GM18870 (cell line): Measurements from ENCODE around the gene ESR1.
"Not testable (repeated sequence)": the region's sequence is repeated elsewhere in the genome, so short reads cannot be mapped to it uniquely, and the experiment has no call there.

Experiments used
- ATAC-seq: cut with Tn5 transposase; IDR thresholded peaks from one replicate; pipeline ENCODE4 v1.9.1; 2021; ENCODE audit warnings: moderate library complexity; ENCODE audit not compliant: unreplicated experiment

The ESR1 gene

DNA sequence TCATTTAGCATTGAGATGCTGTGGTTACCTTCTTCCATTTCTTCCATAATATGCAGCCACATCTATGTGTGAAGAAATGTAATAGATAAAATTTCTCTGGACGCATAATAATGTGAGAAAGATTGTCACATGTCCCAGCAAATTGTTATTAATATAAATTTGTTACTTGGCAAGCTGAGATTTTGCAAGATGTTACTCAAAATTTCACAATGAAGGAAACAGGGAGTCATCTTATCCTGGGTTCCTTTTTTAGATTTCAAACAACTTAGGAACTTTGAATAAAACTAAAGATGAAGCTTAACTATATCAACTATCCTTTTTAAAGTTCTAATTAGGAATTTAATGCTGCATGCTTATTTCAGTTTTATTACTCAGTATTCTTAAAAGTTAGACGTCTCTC, 3.6 kb downstream of the ESR1 start:
- ATAC-seq, result no peak

DNA sequence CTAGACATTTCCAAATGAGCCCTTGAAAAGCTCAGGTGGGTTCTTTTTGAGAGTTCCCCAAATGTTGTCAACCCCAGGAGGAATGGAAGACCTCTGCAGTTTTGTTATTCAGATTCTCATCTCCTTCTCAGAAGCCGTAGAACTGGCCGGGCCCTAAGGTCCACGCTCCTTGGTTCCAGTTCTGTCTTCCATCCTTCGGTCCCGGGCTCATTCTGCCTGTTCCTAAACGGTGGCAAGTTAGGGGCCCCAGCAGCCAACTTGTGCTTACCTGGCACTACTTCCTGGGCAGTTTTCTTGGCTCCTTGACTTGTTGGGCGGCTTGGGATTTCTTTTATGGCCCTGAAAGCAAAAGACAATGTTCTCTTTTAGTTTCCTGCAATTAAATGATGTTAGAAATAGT, 6.4 kb downstream of the ESR1 start:
- ATAC-seq, result no peak

DNA sequence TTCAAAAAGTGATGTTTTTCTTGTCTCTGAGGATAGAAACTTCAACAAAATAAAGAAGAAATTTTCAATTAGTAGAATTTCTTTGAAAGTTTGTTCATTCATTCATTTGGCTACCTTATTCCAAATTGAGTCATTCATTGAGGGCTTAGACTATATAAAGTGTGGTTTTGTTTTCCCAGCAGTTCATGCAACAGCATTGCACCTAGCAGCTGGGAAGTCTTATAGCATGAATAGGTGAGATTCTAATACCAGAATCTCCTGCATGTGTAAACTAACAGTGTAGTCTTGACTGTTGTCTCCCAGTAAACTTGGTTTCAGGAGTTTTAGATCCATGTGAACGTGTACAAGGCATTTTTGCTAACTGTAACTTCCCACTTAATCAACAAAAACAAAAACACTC, 7.1 kb downstream of the ESR1 start:
- ATAC-seq, result no peak

DNA sequence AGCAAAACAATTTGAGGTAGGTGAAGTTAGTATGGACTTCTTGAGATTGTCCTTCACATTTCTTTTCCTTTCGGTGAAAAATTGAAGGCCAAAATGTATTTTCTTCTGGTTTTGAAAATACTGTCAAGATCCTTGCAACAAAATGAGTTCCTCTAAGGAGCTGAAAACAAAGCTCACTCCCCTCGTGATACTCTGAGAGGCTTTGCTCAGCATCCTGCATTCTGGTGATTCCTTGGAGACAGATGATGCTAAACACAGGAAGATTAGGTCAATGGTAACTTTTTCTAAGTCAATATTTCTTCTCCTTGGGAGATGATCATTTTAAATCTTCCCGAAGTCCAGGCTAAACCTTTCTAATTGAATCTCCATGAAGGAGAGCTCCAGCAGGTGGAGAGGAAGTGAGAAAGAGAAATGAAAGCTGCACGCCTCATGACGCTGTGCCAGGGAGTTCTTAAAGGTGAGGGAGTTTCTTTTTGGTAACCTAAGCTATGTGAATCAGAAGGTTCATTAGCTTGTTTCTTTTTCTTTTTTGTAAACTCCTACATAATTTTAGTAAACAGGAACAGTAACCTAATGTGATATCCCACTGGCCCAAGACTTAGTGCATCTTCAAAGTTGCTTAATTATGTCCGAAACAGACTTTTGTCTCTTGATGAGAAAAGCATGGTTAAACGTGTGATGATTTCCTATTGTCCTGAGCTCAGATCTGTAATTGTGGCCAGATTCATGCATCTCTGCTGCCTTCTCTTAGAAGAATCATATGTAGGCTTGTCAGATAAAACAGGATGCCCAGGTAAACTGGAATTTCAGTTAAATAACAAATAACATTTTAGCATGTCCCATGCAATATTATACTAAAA, 15.0 kb downstream of the ESR1 start:
- ATAC-seq, result peak; percentile 96

DNA sequence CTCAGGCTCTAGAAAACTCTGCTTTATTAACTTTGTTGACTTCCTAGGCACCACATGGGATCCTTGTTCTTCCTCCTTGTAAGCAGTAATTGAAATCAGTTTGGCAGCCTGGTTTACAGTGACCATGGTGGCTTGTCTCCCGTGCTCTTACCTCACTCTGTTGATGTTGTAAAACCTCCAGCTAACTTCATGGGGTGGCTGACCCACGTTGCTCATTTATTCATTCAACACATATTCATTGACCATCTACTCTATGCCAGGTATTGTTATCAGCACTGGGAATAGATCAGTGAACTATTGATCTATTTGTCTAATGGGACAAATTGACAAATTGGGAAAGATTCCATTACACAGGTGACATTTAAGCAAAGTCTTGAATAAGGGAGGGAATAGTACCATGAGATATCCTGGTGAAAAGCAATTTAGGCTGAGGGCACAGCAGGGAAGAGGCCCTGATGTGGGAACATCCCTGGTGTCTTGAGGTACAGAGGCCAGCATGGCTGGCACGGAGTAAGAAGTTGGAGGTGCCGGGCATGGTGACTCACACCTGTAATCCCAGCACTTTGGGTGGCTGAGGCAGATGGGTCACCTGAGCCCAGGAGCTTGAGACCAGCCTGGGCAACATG, 19.1 kb downstream of the ESR1 start:
- no peak for ATAC-seq

DNA sequence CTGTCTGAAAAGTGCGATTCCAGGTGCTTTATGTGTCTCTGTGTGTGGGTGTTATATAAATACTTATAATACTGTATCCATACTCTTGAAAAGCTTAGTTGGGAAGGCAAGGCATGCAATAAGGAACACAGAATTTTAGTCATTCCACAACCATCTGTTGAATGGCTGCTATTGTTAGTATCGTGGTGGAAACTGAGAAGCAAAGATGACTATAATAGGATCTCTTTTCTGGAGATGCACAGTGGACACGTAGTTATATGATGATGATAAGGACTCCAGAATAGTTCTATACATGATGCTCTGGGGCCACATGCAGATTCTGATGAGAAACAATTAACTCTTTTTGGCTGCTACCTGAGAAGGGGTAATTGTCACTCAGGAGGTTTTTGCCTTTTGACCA, 25.2 kb downstream of the ESR1 start:
- no peak for ATAC-seq

DNA sequence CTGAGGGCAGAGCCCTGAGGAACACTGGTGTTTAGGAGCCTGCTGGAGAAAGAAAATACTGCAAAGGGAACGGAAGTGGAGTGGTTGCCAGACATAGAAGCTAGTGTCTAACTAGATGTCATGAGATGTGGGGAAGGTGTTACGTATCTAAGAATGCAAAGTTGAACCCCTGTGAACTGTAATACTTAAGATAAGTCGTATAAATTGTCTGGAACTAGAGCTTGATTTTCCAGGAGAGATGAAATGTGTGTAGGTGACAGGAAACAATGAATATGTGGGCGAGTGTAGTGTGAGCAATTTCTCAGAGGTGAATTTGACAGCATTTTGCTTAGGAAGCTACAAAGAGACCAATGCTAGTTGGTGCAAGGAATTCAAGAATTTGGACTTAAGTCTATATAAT, 27.9 kb downstream of the ESR1 start:
- no peak for ATAC-seq

DNA sequence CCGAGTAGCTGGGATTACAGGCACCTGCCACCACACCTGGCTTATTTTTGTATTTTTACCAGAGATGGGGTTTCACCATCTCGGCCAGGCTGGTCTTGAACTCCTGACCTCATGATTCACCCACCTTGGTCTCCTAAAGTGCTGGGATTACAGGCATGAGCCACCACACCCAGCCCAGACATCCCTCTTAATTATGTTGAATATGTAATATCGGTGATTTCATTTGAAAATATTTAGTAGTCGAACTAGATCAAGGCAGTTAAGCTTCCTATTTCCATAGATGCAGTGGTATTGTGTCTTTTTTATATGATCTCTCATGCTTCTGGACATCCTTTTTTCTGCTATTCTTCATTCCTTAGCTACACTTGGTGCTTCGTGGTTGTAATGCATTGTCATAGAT, 29.7 kb downstream of the ESR1 start:
- no peak for ATAC-seq

DNA sequence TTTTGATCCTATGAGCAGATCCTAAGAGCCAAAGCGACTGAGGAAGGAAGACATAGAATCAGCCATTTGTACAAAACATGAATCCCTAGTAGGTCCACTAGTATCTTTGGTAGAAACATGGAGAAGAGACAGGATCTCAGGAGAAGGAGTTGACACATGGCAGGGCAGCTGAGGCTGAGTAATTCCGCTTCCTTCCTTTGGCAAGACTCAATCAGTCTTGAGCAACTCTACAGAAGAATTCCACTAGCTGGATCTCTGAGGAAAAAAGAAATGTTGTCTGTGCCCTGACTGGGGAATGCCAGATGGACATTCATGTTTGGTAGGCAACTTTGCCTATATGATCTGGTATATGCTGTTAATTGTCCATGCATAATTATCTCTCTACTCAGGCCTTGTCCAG, 35.3 kb downstream of the ESR1 start:
- ATAC-seq, result no peak

DNA sequence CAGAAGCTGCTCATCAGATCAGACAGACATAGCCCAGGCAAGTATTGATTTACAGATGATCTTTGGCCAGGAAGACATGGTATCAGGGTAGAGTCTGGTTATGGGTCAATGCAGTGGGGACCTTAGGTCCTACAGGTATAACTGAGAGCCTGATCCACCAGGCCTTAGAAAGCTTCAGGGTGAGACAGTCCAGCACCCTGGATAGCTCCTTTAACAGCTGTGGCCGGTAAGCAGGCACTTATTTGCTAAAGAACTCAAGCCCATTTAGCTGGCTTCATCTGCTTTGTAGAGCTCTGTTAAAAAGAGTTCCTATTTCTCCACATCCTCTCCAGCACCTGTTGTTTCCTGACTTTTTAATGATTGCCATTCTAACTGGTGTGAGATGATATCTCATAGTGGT, 39.6 kb downstream of the ESR1 start:
- ATAC-seq, result no peak

DNA sequence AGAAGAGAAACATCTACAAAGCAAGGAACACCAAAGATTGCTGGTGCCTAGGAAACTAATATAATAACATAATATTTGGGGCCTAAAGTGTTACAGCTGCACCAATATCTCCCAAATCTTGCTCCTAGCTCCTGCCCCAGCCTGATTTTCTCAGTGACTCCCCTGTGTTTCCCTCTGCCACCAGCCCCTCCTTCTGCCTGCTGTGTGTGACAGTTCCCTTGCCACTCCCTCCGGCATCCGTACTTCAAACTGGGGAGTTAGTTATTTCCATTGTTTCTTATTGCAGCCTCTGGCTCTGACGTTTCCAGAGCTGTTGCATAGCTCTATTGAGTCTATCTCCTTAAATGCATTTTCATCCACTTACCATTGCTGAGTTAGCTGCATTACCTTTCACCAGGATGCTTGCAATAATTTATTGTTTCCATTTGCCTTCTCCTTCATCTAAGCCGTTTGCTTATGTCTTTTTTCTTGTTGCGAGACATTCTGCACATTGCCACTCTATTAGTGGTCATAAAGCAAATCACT, 43.1 kb downstream of the ESR1 start:
- no peak for ATAC-seq

DNA sequence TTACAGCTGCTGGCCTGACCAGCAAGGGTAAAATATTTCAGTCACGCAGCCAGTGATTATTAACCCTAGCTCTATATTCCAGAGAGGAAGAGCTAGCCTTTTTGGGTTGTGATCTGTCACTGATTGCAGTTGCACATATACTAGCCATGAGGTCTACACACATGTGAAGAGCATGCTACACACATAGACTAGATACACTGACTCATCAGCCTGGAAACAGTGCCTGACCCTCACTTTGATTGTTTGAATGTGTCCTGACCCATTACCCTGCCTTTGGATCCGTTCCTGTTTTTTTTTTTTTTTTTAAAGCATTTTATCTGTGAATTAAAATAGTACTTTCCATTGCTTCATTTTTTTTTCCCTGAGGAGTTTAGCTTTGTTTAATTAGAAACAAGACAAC, 50.8 kb downstream of the ESR1 start:
- no peak for ATAC-seq

DNA sequence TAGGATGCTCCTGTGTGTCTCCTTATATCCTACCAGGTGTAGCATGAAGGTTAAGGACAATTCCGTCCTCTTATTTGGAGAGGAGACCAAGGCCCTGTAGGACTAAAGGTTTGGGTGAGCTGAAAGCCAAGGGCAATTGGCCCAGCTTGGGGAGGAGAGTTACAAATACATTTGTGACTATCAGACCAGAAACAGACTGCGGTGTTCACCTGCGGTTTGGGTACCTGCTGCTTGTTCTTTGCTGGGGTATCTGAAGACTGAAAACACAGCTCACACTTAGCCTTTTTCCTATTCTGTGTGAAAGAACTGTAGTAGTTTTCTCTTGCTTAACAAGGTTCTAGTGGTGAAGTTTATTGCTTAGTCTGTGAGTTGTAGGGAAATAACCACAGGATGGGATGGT, 55.0 kb downstream of the ESR1 start:
- no peak for ATAC-seq

DNA sequence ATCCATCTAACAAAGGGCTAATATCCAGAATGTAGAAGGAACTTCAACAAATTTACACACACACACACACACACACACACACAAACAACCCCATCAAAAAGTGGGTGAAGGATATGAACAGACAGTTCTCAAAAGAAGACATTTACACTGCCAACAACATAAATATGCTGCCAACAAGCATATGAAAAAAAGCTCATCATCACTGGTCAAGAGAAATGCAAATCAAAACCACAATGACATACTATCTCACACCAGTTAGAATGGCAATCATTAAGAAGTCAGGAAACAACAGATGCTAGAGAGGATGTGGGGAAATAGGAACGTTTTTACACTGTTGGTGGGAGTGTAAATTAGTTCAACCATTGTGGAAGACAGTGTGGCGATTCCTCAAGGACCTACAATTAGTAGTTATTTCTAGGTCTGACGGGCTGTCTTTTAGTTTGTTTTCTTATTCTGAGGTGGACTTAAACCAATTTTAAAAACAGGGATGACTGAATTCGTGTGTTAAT, 59.9 kb downstream of the ESR1 start:
- ATAC-seq, result not testable (repeated sequence)

DNA sequence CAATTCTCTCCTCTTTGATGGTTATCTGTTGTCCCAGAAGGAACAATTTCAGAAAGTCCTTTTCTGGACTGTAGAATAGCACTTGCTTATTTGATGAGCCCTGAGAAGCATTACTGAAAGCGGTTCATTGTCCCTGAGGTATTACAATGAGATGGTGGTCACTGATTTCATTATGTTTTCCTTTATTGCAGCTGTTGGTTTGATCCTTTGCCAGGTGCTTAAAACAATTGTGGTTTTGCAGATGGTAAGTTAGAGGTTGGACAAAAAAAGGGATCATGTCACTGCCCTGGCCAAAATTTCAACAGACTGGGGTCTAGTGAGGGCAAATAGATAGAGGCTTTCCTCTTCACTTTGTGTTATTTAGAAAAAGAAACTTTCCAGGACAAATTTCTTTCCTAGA, 61.9 kb downstream of the ESR1 start:
- ATAC-seq, result no peak

DNA sequence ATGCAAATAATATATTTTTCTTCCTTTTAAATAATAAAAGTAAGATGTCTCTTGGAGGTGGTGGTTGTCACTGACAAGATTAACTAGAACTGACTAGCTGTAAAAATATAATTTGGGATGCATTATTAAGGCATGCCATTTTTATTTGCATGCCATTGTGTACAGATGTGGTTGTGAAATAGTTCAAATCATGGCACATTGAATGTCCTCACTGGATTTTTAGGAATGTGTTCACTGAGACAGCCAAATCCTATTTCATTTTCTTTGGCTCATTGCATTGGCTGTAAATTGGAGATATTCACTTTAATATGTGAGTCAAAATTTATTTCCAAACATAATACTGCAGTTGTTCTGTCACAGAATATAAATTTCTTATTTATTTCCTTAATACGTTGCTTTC, 62.3 kb downstream of the ESR1 start:
- ATAC-seq, result no peak

DNA sequence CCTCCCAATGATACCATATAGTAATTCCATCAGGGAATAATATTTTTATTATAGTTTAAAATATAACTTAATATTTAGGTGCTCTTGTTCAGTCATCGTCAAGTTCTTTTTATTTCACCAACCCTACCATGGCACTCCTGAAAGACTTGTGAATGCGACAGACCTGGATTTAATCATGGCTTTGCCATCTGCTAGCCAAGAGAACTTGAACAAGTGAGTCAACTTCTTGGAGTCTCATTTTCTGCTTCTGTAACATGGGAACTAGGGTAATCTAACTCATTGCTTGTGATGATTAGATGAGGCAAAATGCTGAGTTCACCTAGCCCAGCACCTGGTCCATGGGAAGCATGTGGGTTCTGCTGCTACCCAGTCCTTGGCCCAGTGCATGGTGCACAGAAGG, 62.9 kb downstream of the ESR1 start:
- ATAC-seq, result no peak

DNA sequence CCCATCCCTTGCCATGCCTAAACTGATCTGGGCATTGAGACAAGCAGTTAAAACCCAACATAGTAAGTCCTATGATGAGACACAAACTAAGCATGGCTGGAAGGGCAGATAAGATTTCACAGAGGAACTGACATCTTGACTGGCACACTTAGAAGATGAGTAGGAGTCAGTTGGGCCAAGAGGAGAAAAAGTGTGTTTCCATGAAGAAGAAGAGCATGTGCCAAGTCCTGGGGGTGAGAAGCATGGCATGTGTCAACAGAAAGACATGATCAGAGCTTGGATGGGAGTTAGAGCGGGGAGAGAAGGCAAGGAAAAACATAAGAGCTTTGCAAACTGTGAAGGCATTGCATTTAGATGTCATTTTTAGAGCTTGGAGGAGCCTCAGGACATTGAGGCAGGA, 68.0 kb downstream of the ESR1 start:
- ATAC-seq, result no peak

DNA sequence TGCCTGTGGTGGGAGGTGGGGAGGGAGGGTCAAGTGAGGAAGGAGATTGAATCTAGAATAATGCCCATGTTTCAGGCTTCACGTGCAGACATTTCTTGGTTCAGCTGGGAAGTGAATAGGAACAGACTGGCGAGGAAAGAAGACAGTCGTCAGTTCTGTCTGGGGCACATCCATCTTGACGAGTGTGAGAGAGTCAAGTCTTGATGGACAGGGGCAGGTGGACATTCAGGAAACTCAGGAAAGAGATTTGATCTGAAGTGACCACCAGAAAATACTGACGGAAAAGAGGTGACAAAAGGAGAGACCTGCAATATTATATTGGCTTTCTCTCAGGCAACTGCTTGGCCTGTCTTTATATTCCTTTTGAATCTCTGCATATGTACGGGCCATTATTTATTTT, 68.6 kb downstream of the ESR1 start:
- ATAC-seq, result no peak

DNA sequence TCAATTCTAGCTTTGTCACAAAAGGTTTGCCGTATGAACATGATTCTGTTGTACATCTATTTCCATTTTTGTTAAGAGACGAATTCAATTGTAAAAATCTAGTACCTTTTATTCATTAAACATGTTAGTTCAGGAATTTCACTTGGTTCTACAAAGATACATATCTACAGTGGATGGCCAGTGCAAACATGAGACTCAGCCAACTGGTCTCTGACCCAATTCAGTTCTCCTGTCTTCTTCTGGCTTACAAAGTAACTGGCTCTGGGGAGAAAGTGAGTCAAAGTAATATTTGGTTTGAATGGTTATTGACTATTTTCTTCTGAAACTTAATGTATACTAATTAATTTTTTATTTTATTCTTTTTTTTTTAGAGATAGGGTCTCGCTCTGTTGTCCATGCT, 70.0 kb downstream of the ESR1 start:
- no peak for ATAC-seq

DNA sequence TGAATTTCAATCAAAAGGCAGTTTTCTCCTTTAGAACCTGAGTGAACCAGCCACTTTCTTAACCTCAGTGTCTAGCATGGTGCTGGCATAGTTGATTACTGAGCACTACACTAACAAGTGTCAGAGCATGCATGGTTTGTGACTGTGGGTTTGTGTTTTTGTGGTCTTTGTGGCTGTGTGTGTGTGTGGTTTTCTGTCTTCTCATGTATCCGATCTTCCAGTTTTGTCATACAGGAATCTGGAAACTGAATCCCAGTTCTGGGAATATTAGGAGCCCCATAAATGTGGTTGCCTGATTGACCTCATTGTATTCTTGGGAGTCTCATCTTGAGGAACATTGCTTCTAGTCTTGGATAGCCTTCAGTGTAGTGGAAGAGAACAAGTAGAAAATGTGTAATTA, 73.7 kb downstream of the ESR1 start:
- ATAC-seq, result no peak

DNA sequence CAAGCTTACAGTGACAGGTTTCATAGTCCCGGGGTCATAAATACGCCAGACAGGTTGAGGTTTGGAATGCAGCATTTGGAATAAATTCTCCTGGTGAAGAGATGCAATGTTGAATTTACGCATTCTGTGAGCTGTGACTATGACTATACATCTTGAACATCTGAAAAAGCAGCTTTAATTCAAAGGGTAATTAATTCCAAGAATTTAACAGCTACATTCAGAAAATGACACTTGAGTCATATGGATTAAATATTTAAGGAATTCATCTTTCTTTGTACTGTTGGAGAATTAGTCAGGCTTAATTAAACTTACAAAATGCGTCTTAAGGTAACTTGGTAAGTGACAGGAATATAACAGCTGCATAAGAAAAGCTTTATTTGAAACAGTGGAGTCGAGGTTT, 74.7 kb downstream of the ESR1 start:
- no peak for ATAC-seq
